DOHH2 (cell line): ENCODE data around the gene PEPD.

ENCODE experiments used
- H3F3A ChIP-seq: fragments of 200-600 bp; sonication (generic), shearing (Covaris generic); 2 replicates; pipeline ENCODE4 v1.6.0; 2016; ENCODE audit warnings: antibody characterized with exemption, mild to moderate bottlenecking; ENCODE audit not compliant: control insufficient read depth, insufficient read depth
- H3K27ac ChIP-seq: fragments of 200-600 bp; sonication (generic); 2 replicates; pipeline ENCODE4 v1.5.1; 2014; ENCODE audit warnings: low read depth, mild to moderate bottlenecking, low read length, moderate library complexity
- H3K27me3 ChIP-seq: fragments of 200-600 bp; sonication (generic); 2 replicates; pipeline ENCODE4 v1.6.1; 2014; ENCODE audit warnings: mild to moderate bottlenecking, low read length, mixed read lengths; ENCODE audit not compliant: control insufficient read depth
- H3K36me3 ChIP-seq: fragments of 200-600 bp; sonication (generic); 2 replicates; pipeline ENCODE4 v1.6.1; 2014; ENCODE audit warnings: mild to moderate bottlenecking, low read length, moderate library complexity, mixed read lengths; ENCODE audit not compliant: control insufficient read depth
- H3K4me1 ChIP-seq: fragments of 200-600 bp; sonication (generic); 2 replicates; pipeline ENCODE4 v1.6.1; 2014; ENCODE audit warnings: mild to moderate bottlenecking, low read length, mixed read lengths; ENCODE audit not compliant: control insufficient read depth
- H3K4me2 ChIP-seq: fragments of 200-600 bp; sonication (generic); 2 replicates; pipeline ENCODE4 v1.6.0; 2014; ENCODE audit warnings: mild to moderate bottlenecking, low read length, moderate library complexity
- H3K4me3 ChIP-seq: fragments of 200-600 bp; sonication (generic); 2 replicates; pipeline ENCODE4 v1.5.1; 2014; ENCODE audit warnings: mild to moderate bottlenecking, low read length, mixed read lengths
- H3K79me2 ChIP-seq: fragments of 200-600 bp; sonication (generic); 2 replicates; pipeline ENCODE4 v1.6.1; 2014; ENCODE audit warnings: mild to moderate bottlenecking, low read length, mixed read lengths; ENCODE audit not compliant: control insufficient read depth
- H3K9me2 ChIP-seq: fragments of 200-600 bp; sonication (generic); replicated peaks from 2 replicates; pipeline ENCODE4 v1.6.1; 2014; ENCODE audit warnings: mild to moderate bottlenecking, low read length, mixed read lengths; ENCODE audit not compliant: control insufficient read depth
- H3K9me3 ChIP-seq: fragments of 200-600 bp; sonication (generic); 2 replicates; pipeline ENCODE4 v1.6.1; 2014; ENCODE audit warnings: antibody characterized with exemption, low read length, mixed read lengths; ENCODE audit not compliant: control insufficient read depth, insufficient read depth
- H4K20me1 ChIP-seq: fragments of 200-600 bp; sonication (generic); 2 replicates; pipeline ENCODE4 v1.6.0; 2014; ENCODE audit warnings: low read depth, mild to moderate bottlenecking, antibody characterized with exemption, low read length, moderate library complexity; ENCODE audit not compliant: control insufficient read depth, insufficient read depth
- EZH2phosphoT487 ChIP-seq: fragments of 200-600 bp; sonication (generic); IDR thresholded peaks from 2 replicates; pipeline ENCODE4 v1.6.1; 2017; ENCODE audit warnings: borderline replicate concordance, mild to moderate bottlenecking, antibody characterized with exemption, low read length, moderate library complexity, mixed read lengths
- TF ChIP-seq, protein P1 (sequence below): fragments of 200-600 bp; sonication (generic); IDR thresholded peaks from one replicate; pipeline ENCODE4 v1.5.1; 2014; ENCODE audit warnings: antibody characterized with exemption, mild to moderate bottlenecking, low read depth, low read length; ENCODE audit not compliant: poor library complexity, severe bottlenecking

The PEPD gene

GRCh38 chr19:33382982-33383381, 138.6 kb downstream of the PEPD start:
- peaks cover 47% of the 10 kb centered on the region for H4K20me1 ChIP-seq
- H3K9me2 ChIP-seq: no peaks in the 10 kb centered on the region
- H3K36me3 ChIP-seq: peaks cover 60% of the 10 kb centered on the region
- H3K4me3 ChIP-seq: no peak overlapping the region
- peaks cover 90% of the 10 kb centered on the region for H3K79me2 ChIP-seq
- no peaks in the 10 kb centered on the region for H3K27me3 ChIP-seq
- H3K4me1 ChIP-seq: no peaks in the 10 kb centered on the region
- no peaks in the 10 kb centered on the region for H3K9me3 ChIP-seq
- H3K4me2 ChIP-seq: no peak overlapping the region
- TF ChIP-seq, protein P1, sequence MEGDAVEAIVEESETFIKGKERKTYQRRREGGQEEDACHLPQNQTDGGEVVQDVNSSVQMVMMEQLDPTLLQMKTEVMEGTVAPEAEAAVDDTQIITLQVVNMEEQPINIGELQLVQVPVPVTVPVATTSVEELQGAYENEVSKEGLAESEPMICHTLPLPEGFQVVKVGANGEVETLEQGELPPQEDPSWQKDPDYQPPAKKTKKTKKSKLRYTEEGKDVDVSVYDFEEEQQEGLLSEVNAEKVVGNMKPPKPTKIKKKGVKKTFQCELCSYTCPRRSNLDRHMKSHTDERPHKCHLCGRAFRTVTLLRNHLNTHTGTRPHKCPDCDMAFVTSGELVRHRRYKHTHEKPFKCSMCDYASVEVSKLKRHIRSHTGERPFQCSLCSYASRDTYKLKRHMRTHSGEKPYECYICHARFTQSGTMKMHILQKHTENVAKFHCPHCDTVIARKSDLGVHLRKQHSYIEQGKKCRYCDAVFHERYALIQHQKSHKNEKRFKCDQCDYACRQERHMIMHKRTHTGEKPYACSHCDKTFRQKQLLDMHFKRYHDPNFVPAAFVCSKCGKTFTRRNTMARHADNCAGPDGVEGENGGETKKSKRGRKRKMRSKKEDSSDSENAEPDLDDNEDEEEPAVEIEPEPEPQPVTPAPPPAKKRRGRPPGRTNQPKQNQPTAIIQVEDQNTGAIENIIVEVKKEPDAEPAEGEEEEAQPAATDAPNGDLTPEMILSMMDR: no peak
- TF ChIP-seq EZH2phosphoT487: no peak
- no peak overlapping the region for H3K27ac ChIP-seq
- 0 out of 2 replicates have a peak, but pooled peaks cover 3% of the 10 kb centered on the region for H3F3A ChIP-seq

- Histone ChIP-seq H3K4me3 (no peak overlapping the region), H3K27me3 (no peaks in the 10 kb centered on the region), H4K20me1 (peaks cover 57% of the 10 kb centered on the region), H3F3A (0 out of 2 replicates have a peak, but pooled peaks cover 3% of the 10 kb centered on the region), H3K9me3 (no peaks in the 10 kb centered on the region), H3K36me3 (peaks cover 66% of the 10 kb centered on the region), H3K4me1 (peaks cover 2% of the 10 kb centered on the region), H3K9me2 (no peaks in the 10 kb centered on the region), H3K79me2 (peaks cover 96% of the 10 kb centered on the region), H3K4me2 (no peak overlapping the region), H3K27ac (no peak overlapping the region)
- no peak for TF ChIP-seq EZH2phosphoT487
- TF ChIP-seq, protein P1: no peak
Measured at GRCh38 chr19:33382006-33382405, 139.6 kb downstream of the PEPD start.

DNA sequence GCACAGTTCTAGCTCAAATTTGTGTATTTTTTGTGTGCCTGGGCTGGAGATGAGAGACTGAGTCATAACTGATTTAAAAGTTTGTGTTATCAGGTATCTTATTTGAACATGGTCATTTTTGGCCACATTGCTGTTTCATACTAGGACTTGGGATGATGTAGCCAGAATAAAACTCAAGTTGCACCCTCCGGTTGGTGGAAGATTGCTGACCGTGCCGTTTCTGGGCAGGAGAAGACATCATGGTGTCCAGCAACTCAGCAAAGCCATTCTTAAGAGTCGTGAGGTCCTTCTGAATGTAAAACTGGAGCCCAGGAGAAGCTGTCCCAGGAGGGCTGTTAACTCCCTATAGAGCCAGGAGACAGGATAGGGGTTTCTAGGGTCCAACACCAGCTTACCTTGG, 140.5 kb downstream of the PEPD start:
- Histone ChIP-seq H3K4me3 (no peak overlapping the region), H4K20me1 (peaks cover 65% of the 10 kb centered on the region), H3K27ac (no peak overlapping the region), H3K4me2 (no peak overlapping the region), H3K36me3 (peaks cover 67% of the 10 kb centered on the region), H3K9me2 (no peaks in the 10 kb centered on the region), H3K27me3 (no peaks in the 10 kb centered on the region), H3K4me1 (peaks cover 11% of the 10 kb centered on the region), H3F3A (0 out of 2 replicates have a peak, but pooled peaks cover 3% of the 10 kb centered on the region), H3K79me2 (peaks cover 98% of the 10 kb centered on the region), H3K9me3 (no peaks in the 10 kb centered on the region)
- TF ChIP-seq EZH2phosphoT487: no peak
- TF ChIP-seq, protein P1: no peak
